ENCODE measurements around the gene IRF2BP2.
A peak's percentile ranks its signal among the peaks of the same experiment; 100 is the strongest.

IRF2BP2 gene

GRCh38 chr1:234611847-234612351 is 1.9 kb upstream of the IRF2BP2 start:
- TF ChIP-seq, protein P1, sequence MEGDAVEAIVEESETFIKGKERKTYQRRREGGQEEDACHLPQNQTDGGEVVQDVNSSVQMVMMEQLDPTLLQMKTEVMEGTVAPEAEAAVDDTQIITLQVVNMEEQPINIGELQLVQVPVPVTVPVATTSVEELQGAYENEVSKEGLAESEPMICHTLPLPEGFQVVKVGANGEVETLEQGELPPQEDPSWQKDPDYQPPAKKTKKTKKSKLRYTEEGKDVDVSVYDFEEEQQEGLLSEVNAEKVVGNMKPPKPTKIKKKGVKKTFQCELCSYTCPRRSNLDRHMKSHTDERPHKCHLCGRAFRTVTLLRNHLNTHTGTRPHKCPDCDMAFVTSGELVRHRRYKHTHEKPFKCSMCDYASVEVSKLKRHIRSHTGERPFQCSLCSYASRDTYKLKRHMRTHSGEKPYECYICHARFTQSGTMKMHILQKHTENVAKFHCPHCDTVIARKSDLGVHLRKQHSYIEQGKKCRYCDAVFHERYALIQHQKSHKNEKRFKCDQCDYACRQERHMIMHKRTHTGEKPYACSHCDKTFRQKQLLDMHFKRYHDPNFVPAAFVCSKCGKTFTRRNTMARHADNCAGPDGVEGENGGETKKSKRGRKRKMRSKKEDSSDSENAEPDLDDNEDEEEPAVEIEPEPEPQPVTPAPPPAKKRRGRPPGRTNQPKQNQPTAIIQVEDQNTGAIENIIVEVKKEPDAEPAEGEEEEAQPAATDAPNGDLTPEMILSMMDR (IDR thresholded peaks at IDR 0.05; ENCODE audit: low read depth, low read length), result no peak
- peak overlapping the region; percentile 45; the same call in 1 of the 2 replicates for H3K4me3 ChIP-seq (ENCODE audit: low read depth, low read length)

- H3K4me3 ChIP-seq (ENCODE audit: low read depth, low read length), result peak overlapping the region; percentile 41
These were observed 1.4 kb upstream of the IRF2BP2 start for GRCh38 chr1:234611225-234611846.

DNA sequence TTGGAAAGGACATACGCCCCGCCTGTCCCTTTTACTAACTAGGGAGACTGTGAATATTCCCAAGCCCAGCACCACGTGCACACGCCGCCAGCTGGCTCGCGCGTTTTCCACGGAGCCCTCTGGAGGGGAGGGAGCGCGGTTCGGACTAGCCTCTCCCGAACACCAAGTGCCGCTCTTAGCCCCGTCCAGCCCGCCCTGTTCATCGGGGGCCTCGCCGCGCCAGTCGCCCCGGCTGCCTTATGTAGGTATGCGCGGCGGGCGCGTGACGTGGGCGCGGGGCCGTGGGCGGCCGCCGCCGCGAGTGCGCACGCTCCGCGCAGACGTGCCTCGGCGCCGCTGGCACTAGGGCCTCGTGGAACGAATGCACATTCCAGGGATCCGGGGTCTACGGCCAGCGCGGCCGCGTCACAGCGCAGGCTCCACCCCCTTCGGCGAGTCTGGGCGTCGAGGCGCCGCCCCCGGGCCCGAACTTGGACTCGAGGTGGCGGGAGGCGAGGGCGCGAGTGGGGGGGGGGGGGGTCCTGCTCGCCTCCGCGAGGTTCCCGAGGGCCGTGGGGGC is 767 bp upstream of the IRF2BP2 start:
- TF ChIP-seq, protein P1 (IDR thresholded peaks at IDR 0.05; ENCODE audit: low read depth, low read length), result no peak
- peak overlapping the region; percentile 56 for H3K4me3 ChIP-seq (ENCODE audit: low read depth, low read length)

More at GRCh38 chr1:234611225-234611846, 1.4 kb upstream of the IRF2BP2 start:
- TF ChIP-seq, protein P1 (IDR thresholded peaks at IDR 0.05; ENCODE audit: low read depth, low read length), result no peak

DNA sequence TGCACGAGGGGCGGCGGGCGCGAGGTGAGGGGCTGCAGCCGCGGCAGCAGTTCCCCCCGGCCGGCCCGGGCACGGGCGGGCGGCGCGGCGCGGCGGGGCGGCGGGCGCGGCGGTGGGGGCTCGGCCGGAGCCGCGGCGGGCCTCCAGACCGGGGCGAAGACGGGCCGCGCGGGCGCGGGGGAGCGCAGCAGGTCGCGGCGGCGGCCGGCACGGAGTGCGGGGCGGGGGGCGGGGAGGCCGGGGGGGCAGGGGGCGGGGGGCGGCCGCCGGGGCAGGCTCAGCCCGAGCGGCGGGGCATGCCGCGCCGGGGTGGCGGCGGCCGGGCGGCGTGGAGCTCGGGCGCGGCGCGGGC is 311 bp downstream of the IRF2BP2 start:
- TF ChIP-seq, protein P1 (IDR thresholded peaks at IDR 0.05; ENCODE audit: low read depth, low read length), result no peak
- H3K4me3 ChIP-seq (ENCODE audit: low read depth, low read length), result peak overlapping the region; percentile 56

DNA sequence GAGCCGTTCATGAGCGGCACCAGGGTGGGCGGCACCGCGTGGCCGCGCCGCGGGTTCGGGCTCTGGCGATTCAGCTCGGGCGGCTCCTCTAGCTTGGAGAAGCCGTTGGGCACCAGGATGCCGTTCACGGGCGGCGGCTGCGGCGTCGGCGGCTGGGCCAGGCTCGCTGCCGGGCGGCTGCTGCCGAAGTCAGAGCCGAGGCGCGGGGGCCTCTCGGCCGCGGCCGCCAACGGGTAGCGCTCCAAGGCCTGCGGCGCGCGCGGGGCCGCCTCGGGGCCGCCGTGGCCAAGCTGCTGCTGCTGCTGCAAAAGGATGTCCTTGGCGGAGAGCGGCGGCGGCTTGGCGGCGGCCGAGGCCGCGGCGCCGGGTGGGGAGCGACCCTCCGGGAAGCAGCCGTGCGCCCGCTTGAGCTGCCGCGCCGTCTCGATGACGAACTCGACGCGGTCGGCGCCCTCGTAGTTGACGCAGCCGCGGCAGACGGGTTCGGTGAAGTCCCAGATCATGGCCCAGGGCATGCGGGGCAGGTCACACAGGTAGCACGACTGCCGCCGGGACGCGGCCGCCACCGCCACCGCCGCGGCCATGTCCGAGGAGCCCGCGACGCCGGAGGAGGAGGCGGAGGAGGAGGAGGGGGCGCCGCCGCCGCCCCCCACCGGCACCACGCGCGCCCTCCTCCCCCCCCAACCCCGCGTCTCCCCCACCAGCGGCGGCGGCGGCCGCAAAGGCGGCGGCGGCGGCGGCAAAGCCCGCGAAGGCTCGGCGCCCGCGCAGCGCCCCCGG is 877 bp downstream of the IRF2BP2 start:
- TF ChIP-seq, protein P1 (IDR thresholded peaks at IDR 0.05; ENCODE audit: low read depth, low read length), result no peak
- peak overlapping the region; percentile 69 for H3K4me3 ChIP-seq (ENCODE audit: low read depth, low read length)

DNA sequence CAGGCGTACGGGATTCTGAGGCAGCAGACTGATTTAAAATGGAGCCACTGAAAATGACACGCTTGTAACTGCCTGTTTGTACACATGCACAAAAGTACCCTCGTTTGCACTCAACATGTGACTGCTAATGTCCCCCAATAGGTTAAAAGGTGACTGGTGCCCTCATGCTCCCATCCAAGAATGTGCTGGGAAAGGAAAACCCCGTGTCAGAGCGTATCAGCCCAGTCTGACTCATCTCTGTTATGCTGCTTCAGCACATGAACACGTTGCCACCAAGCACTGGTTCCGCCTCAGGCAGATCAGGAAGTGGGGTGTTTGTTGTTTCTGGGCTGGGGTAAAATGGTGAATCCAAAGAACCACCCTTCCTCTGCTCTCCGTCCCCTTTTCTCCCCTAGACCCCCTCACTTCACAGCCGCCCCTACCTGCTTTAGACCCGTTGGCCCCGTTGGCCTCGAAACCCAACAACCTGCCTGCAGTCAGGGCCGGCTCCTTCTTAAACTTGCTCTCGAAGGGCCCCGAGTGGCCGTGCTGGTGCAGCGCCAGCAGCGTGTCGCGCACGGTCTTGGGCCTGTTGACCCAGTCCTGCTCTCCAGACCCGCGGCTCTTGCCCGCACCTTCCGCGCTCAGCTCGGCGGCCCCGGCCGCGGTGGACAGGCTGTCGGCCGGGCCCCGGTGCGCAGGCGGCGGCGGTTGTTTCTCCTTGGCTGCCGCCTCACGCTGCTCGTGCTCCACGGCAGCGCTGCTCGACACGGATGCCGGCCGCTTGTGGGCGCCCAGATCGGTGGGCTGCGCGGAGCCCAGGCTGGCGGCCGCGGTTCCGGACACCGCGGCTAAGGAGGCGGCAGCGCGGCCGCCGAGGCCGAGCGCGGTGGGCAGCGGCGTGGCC is 1.7 kb downstream of the IRF2BP2 start:
- TF ChIP-seq, protein P1 (IDR thresholded peaks at IDR 0.05; ENCODE audit: low read depth, low read length), result no peak
- peak overlapping the region; percentile 69 for H3K4me3 ChIP-seq (ENCODE audit: low read depth, low read length)

Data from WI38 (cell line).